Glutamatergic neuron (in vitro differentiated cells): ENCODE data around the gene SLC23A1. TPM values are rescaled to one million over a fixed set of nuclear protein-coding genes. Genes with fewer than 3 reads are reported as not detected.
"Not testable (repeated sequence)": the region's sequence is repeated elsewhere in the genome, so short reads cannot be mapped to it uniquely, and the experiment has no call there.

Experiments used
- DNase-seq: peaks from one replicate; pipeline ENCODE4 v3.0.0; 2022
- H3K27ac Mint-ChIP-seq: one replicate; pipeline ENCODE4 v1.8.0; 2020; ENCODE audit warnings: mild to moderate bottlenecking, mixed read lengths, inconsistent platforms; ENCODE audit not compliant: unreplicated experiment
- H3K27me3 Mint-ChIP-seq: one replicate; pipeline ENCODE4 v1.8.0; 2020; ENCODE audit warnings: mild to moderate bottlenecking, moderate library complexity, mixed read lengths, inconsistent platforms; ENCODE audit not compliant: unreplicated experiment
- H3K36me3 Mint-ChIP-seq: one replicate; pipeline ENCODE4 v1.8.0; 2020; ENCODE audit warnings: mild to moderate bottlenecking, mixed read lengths, inconsistent platforms; ENCODE audit not compliant: unreplicated experiment
- H3K4me1 Mint-ChIP-seq: one replicate; pipeline ENCODE4 v1.8.0; 2020; ENCODE audit warnings: mild to moderate bottlenecking, low read depth, mixed read lengths, inconsistent platforms; ENCODE audit not compliant: unreplicated experiment
- H3K4me3 Mint-ChIP-seq: one replicate; pipeline ENCODE4 v1.8.0; 2020; ENCODE audit warnings: mild to moderate bottlenecking, mixed read lengths, inconsistent platforms; ENCODE audit not compliant: unreplicated experiment
- H3K9me3 Mint-ChIP-seq: one replicate; pipeline ENCODE4 v1.8.0; 2020; ENCODE audit warnings: mild to moderate bottlenecking, moderate library complexity, mixed read lengths, inconsistent platforms; ENCODE audit not compliant: unreplicated experiment
- CTCF ChIP-seq: fragments of 200-600 bp; sonication (generic); IDR thresholded peaks from one replicate; pipeline ENCODE4 v1.5.0; 2021; ENCODE audit not compliant: partially characterized antibody, unreplicated experiment
- total RNA-seq: library from RNA; stranded (reverse); fragmentation: NEBNext Ultra II Directional; extraction: Animal tissue kit (Norgen Biotek cat#: 25700); gene quantifications from one replicate; pipeline ENCODE4 v1.2.1, GENCODE V29; 2021; ENCODE audit not compliant: unreplicated experiment

The SLC23A1 gene
- total RNA-seq, 1 donor from 2014 or later = not detected

GRCh38 chr5:139354186-139354585 lies 28.9 kb downstream of the SLC23A1 start:
- H3K4me1 Mint-ChIP-seq = peaks cover 8% of the 10 kb centered on the region
- no peaks in the 10 kb centered on the region for H3K27me3 Mint-ChIP-seq
- no peak overlapping the region for H3K27ac Mint-ChIP-seq
- no peak overlapping the region for H3K4me3 Mint-ChIP-seq
- DNase-seq = no peak
- TF ChIP-seq CTCF = no peak
- H3K36me3 Mint-ChIP-seq = peaks cover 6% of the 10 kb centered on the region
- H3K9me3 Mint-ChIP-seq = no peaks in the 10 kb centered on the region

GRCh38 chr5:139347863-139348262 lies 35.2 kb downstream of the SLC23A1 start:
- not testable (repeated sequence) for H3K27ac Mint-ChIP-seq, DNase-seq, H3K36me3 Mint-ChIP-seq

DNA sequence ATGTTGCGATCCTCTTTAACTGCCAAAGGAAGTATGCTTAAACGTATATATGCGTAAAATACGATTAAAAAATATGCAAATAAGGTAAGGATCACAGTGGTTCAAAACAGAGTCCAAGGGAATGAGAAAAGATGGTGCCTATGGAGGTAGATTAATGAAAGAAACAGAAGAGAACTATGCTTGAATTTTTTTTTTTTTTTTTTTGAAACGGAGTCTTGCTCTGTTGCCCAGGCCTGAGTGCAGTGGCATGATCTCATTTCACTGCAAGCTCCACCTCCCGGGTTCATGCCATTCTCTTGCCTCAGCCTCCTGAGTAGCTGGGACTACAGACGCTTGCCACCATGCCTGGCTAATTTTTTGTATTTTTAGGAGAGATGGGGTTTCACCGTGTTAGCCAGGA lies 37.7 kb downstream of the SLC23A1 start:
- H3K4me3 Mint-ChIP-seq = peak overlapping the region; percentile 21
- H3K36me3 Mint-ChIP-seq, H3K9me3 Mint-ChIP-seq, H3K27ac Mint-ChIP-seq, H3K27me3 Mint-ChIP-seq, DNase-seq: not testable (repeated sequence)
- peaks cover 21% of the 10 kb centered on the region for H3K4me1 Mint-ChIP-seq

More at GRCh38 chr5:139347863-139348262, 35.2 kb downstream of the SLC23A1 start:
- H3K4me1 Mint-ChIP-seq = peaks cover 17% of the 10 kb centered on the region
- not testable (repeated sequence) for H3K9me3 Mint-ChIP-seq, H3K4me3 Mint-ChIP-seq, H3K27me3 Mint-ChIP-seq

DNA sequence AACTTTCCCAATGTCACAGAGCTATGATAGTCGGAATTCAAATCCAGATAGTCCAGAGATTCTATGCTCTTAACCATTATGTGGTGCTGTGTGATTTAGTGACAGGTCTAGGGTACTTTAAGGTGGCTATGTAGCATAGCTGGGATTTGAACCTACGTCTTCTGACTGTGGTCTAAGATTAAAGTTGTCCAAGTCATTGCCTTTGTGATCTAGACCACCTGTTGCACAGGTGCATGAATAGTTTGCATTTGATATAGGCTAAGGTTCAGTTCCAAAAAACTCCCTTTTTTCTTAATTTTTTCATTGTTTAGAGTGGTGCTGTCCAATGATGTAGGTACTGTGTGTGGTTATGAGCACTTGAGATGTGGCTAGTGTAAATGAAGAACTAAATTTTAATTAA lies 38.9 kb downstream of the SLC23A1 start:
- Mint-ChIP-seq H3K36me3 (no peaks in the 10 kb centered on the region), H3K9me3 (peaks cover 9% of the 10 kb centered on the region), H3K27me3 (peaks cover 7% of the 10 kb centered on the region), H3K4me3 (peak overlapping the region; percentile 99), H3K27ac (no peak overlapping the region), H3K4me1 (peaks cover 21% of the 10 kb centered on the region)
- DNase-seq = no peak
- no peak for TF ChIP-seq CTCF

GRCh38 chr5:139343476-139343875 lies 39.6 kb downstream of the SLC23A1 start:
- DNase-seq = no peak
- Mint-ChIP-seq H3K4me1 (peaks cover 19% of the 10 kb centered on the region), H3K4me3 (peak overlapping the region; percentile 99), H3K36me3 (no peaks in the 10 kb centered on the region), H3K27me3 (peaks cover 7% of the 10 kb centered on the region), H3K27ac (peak overlapping the region; percentile 17), H3K9me3 (peaks cover 9% of the 10 kb centered on the region)
- TF ChIP-seq CTCF = no peak

GRCh38 chr5:139342423-139342723 lies 40.7 kb downstream of the SLC23A1 start:
- H3K4me1 Mint-ChIP-seq = peaks cover 19% of the 10 kb centered on the region
- peaks cover 9% of the 10 kb centered on the region for H3K9me3 Mint-ChIP-seq
- H3K27ac Mint-ChIP-seq = peak overlapping the region; percentile 100
- no peak for TF ChIP-seq CTCF
- no peaks in the 10 kb centered on the region for H3K36me3 Mint-ChIP-seq
- no peak for DNase-seq
- H3K27me3 Mint-ChIP-seq = peaks cover 7% of the 10 kb centered on the region
- peak overlapping the region; percentile 99 for H3K4me3 Mint-ChIP-seq
